HEK293T (cell line): Measurements from ENCODE around the gene BPNT1.

Experiments
- CTCF ChIA-PET: fragments of 350-600 bp; formaldehyde crosslinking; extraction: SDS; loops from one replicate; lab custom pipeline; 2021; ENCODE audit warnings: antibody characterized with exemption, inconsistent platforms; lab: Yijun Ruan, JAX
- POLR2A ChIA-PET: fragments of 350-600 bp; formaldehyde crosslinking; extraction: SDS; loops from one replicate; lab custom pipeline; 2020; ENCODE audit warnings: antibody characterized with exemption, inconsistent platforms; lab: Yijun Ruan, JAX
- DNase-seq: peaks from one replicate; pipeline ENCODE4 v3.0.0; 2012; ENCODE audit warnings: mixed read lengths; ENCODE audit errors: extremely low spot score
- ARNT ChIP-seq: fragments of 450-650 bp; IDR thresholded peaks from 2 replicates; pipeline ENCODE4 v1.6.1; 2017; ENCODE audit warnings: mild to moderate bottlenecking
- CTBP1 ChIP-seq: fragments of 450-650 bp; IDR thresholded peaks from 2 replicates; pipeline ENCODE4 v1.6.1; 2016; ENCODE audit warnings: borderline replicate concordance
- FOXA1 ChIP-seq: fragments of 450-650 bp; IDR thresholded peaks from 2 replicates; pipeline ENCODE4 v1.6.1; 2016; ENCODE audit warnings: mild to moderate bottlenecking
- FOXK2 ChIP-seq: fragments of 450-650 bp; IDR thresholded peaks from 2 replicates; pipeline ENCODE4 v1.6.1; 2016; ENCODE audit warnings: mild to moderate bottlenecking
- FOXM1 ChIP-seq: fragments of 450-650 bp; IDR thresholded peaks from 2 replicates; pipeline ENCODE4 v1.6.1; 2017; ENCODE audit warnings: mild to moderate bottlenecking, borderline replicate concordance
- L3MBTL2 ChIP-seq: fragments of 450-650 bp; conservative IDR thresholded peaks from 2 replicates; pipeline ENCODE4 v1.6.1; 2016; ENCODE audit warnings: mild to moderate bottlenecking
- LEF1 ChIP-seq: fragments of 450-650 bp; IDR thresholded peaks from 2 replicates; pipeline ENCODE4 v1.6.1; 2017; ENCODE audit warnings: mild to moderate bottlenecking, borderline replicate concordance
- NFRKB ChIP-seq: fragments of 450-650 bp; IDR thresholded peaks from 2 replicates; pipeline ENCODE4 v1.6.1; 2016; ENCODE audit warnings: mild to moderate bottlenecking, moderate library complexity
- SP1 ChIP-seq: fragments of 450-650 bp; IDR thresholded peaks from 2 replicates; pipeline ENCODE4 v1.6.1; 2017
- TARDBP ChIP-seq: fragments of 450-650 bp; IDR thresholded peaks from 2 replicates; pipeline ENCODE4 v1.6.1; 2016
- ZNF384 ChIP-seq: fragments of 450-650 bp; IDR thresholded peaks from 2 replicates; pipeline ENCODE4 v1.6.1; 2016

Gene BPNT1

DNA sequence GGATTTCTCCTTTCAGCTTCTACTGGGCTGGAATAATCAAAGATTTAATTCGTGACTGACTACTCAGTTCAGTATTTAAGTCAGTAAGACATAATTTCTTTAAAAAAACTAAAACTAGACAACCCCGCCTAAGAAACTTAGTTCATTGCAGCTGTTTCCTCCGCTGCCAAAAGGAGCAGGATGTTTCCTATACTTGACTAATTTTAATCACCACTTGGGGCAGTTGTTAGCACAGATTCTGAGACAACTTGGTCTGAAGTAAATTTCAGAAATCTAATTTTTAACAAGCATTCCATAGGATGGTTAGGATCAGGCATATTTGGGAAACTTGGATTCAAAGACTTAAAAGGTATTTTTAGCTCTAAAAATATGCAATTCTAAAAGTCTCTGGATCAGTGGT is 77.3 kb downstream of the BPNT1 start:
- ChIA-PET CTCF (no interaction called here), POLR2A (no interaction called here)

DNA sequence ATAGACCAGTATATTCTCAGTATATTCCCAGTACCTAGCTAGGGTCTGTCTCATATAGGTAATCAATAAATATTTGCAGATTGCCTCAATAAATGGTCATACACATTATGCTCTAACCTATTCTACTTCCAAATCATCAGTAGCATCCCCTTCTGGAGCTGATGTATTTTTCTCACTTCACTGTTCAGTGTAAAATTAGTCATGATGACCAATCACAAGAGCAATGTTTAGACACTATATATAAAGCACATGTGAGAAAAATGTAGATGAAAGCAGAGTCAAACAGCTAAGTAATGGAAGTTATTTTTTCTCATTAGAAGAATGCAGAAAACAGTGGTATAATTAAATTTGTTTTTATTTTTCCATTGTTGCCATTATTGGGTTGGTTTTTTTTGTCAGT is 78.0 kb downstream of the BPNT1 start:
- TF ChIP-seq FOXK2 (no peak), L3MBTL2 (no peak), FOXM1 (no peak), FOXA1 (no peak), ZNF384 (no peak), ARNT (no peak), SP1 (no peak)
- ChIA-PET POLR2A (no interaction called here), CTCF (no interaction called here)
- DNase-seq: no peak

More for the DNA sequence above, 77.3 kb downstream of the BPNT1 start:
- TF ChIP-seq LEF1 (no peak), FOXM1 (no peak), ZNF384 (no peak), L3MBTL2 (no peak), TARDBP (no peak), CTBP1 (no peak), SP1 (no peak), NFRKB (no peak)
- no peak for DNase-seq
